Kidney capillary endothelial cell (primary cell): ENCODE results near the gene IMPG2.

Source experiments
- DNase-seq: peaks from one replicate; pipeline ENCODE4 v3.0.0-alpha.2; 2018; ENCODE audit warnings: low spot score

The IMPG2 gene

GRCh38 chr3:101184111-101184510 lies 136.3 kb downstream of the IMPG2 start:
- DNase-seq = no peak

- DNase-seq = no peak
Measured at GRCh38 chr3:101183151-101183550, 137.2 kb downstream of the IMPG2 start.

GRCh38 chr3:101182734-101183133 lies 137.6 kb downstream of the IMPG2 start:
- DNase-seq = no peak

- no peak for DNase-seq
Measured at GRCh38 chr3:101181801-101182200, 138.6 kb downstream of the IMPG2 start.

GRCh38 chr3:101179637-101180036 lies 140.7 kb downstream of the IMPG2 start:
- no peak for DNase-seq

GRCh38 chr3:101177577-101177976 lies 142.8 kb downstream of the IMPG2 start:
- DNase-seq = no peak
